SK-N-DZ (cell line): ENCODE data around the gene FMN1.

Experiments used
- DNase-seq: peaks from one replicate; pipeline ENCODE4 v3.0.0-alpha.2; 2015; ENCODE audit warnings: low spot score
- small RNA-seq, 2 experiments: library from RNA; depleted of rRNA; stranded (forward); fragments of <200 nt; gene quantifications; one replicate each; pipeline ENCODE3, GENCODE V24; 2014

The FMN1 gene

GRCh38 chr15:32730677-32731654, 463.5 kb downstream of the FMN1 start:
- DNase-seq = peak; percentile 52

- DNase-seq = no peak
Observed at GRCh38 chr15:32729700-32730395, 464.7 kb downstream of the FMN1 start.

- DNase-seq = no peak
Observed at GRCh38 chr15:32723171-32723948, 471.2 kb downstream of the FMN1 start.

DNA sequence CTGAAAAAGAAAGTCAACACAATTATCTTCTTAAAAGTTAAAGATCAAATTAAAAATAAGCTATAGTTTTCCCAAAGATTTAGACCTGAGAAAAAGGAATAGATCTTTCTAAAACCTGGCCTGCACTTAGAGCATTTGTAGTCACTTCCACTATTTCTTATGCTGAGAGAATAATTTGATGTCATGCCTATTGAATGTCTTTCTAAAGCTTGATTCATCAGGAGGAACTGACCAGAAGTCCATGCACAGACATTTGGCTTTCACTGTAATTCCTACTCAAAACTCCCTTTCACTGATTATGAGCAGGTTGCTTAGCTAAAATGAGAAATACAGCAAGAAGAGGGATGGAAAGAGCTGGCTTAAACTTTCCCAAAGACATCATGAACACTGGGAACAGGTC, 472.4 kb downstream of the FMN1 start:
- DNase-seq = no peak

DNA sequence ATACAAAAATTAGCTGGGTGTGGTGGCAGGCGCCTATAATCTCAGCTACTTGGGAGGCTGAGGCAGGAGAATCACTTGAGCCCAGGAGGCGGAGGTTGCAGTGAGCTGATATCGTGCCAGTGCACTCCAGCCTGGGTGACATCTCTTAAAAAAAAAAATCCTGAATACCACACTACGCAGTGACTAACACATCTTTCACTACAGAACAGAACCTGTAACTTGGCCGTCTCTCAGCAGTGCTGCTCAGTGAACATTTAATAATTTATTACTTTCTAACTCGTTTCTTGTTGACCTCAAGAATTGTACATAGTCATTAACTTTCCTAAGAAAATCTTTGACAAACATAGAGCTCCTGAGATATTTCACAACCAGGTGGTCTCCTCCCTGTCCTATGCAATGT, 472.9 kb downstream of the FMN1 start:
- no peak for DNase-seq

DNA sequence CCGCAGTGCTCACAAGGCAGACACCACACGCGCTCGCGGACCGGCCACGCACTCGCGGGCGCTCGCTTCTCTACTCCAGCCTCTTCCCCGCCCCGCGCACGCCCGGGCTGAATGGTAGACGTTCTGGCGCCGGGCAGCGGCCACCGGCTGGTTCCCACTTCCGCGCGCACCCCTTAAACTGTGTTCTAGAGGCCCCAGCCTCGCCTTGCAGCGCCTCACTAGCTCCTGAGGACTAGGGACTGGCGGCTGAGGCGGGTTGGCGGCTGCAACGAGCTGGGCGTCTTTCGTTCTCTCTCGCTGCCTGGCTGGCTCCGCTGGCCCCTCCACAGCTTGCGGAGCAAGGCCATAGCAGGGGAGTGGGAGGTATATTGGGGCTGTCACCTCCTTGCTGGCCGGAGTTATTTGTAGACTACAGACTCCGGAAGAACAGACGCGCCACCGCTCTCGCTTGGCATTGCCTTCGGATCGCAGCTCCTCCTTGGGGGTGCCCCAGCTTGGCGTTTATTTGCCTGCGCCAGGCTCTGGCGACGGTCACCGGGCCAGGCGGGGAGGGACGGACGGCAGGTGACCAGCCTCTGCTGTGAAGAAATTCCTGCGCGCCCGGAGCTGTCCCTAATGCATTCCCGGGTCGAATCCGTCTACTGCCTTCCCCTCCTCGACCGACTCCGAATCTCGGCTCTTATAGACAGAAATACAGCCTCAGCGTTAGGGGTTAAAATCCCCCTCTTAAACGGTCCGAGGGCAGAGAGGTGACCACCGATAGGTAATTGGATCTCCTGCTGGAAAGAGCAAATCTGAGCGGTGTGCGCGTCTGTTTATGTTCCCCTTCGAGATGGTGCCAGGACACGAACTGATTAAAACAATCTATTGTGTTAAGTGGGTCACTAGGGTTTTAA, 475.4 kb downstream of the FMN1 start:
- DNase-seq = no peak

DNA sequence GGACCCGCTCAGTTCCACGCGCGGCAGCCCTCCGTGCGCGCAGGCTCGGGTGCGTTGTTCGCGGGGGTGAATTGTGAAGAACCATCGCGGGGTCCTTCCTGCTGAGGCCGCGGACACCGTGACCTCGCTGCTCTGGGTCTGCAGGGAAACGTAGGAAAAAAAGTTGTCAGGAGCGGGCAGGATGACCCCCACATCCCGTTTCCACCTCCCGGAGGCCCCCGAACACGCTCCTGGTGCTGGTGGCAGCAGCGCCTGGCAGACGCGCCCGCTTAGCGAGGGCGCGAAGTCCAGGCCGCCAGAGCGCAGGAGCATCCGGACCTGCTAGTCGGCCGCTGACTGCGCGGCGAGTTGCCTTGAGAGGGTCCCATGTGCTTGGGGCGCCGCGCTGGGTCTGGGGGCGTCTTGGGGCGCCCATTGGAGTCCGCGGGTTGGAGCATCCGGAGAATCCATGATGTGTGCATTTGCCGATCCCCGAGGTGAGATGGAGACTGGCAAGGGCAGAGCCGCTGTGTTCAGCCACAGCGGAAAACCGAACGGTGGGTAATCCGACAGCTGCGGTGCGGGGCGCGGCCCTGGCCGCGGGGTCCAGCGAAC, 476.2 kb downstream of the FMN1 start:
- DNase-seq = no peak

DNA sequence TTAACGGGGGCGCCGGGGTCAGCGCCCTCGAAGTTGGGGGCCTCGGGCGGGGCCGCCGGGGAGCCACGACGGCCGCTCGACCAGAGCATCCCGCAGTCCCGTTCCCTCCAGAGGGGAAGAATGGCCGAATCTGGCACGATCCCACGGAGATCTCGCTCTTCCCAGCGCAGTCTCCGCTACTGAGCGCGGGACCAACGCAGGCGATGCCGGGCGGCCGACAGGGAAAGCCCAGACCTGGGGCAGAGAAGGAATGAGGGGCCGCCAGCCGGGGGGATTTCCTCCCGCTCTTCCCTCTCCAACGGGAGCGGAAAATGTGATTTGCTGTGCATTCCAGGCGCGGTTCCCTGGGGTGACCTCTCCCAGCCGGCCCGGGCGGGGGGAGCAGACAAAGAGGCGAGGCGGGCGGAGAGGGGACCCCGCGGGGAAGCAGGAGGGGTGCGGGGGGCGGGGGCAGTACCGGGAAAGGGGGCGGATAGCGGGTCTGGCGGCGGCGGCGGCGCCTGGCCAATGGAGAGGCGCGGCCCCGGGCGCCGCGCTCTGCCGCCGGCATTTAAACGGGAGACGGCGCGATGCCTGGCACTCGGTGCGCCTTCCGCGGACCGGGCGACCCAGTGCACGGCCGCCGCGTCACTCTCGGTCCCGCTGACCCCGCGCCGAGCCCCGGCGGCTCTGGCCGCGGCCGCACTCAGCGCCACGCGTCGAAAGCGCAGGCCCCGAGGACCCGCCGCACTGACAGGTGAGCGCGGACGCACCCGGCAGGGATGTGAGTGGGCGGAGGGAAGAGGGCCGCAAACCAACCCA, 476.9 kb downstream of the FMN1 start, which contains the start of gene GREM1:
Gene GREM1 (plus strand): TSS at position 579 of the 801 bp plus-strand sequence. CDS start 12,687 bp downstream, outside the sequence.
- DNase-seq = no peak

DNA sequence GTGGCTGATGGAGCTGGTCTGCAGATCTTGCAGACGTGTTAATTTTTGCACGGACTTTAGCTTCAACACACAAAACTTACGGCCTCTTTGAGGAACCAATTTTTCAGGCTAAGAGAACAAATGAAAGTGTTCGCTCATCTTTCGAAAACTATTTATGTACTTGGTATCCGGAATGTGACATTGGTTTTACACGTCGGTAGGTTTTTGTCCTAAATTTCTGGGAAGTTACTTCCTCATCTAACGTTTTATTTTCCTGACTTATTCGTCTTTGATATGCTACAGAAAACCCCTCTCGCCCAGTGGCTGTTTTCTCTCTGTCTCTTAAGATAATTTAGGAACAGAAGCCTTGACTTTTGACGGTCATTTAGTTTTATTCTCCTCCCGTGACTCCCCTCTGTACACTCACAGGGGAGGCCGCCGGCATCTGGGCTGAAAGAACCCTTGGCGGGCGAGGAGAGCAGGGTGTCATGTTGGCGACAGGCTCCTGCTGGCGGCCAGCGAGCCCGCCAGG, 477.5 kb downstream of the FMN1 start:
- DNase-seq = no peak

DNA sequence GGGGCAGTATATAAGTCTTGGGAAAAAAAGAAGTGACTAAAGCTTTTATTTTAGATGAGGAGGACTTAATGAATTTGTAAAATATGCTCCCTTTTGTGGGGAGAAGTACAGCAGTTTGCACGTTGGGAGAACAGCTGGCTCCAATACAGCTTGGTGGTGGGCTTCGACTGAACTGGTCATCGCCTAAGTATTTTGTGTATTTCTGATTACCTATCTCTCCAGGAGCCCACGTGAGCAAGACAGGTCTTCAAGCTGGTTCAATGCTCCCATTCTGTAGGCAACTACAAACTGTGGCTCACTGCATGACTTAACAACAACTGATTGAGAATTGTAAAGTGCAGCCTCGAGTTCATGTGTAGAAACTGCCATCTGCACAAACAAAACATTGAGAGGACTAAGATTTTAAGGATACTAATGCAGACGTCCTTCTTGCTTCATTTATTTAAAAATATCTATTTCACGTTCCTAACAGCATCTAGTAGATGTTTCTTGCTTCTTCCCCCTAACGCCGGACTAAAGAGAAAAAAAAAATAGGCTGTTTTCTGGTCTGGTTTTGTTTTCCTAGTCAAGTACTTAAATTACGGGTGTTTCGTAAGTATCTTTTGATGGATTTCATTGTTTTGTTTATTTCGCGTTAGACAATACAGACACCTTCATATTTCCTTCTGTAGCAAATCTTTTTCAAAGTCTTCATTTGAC, 478.1 kb downstream of the FMN1 start:
- no peak for DNase-seq

Small RNA genes within 50 kb of the gene (small RNA-seq; reads per million reads assigned to genes)
- 0 reads per million in 2 experiments for gene RF00591
